ENCODE data around the gene EXPH5. TPM values are rescaled to one million over a fixed set of nuclear protein-coding genes. Genes with fewer than 3 reads are reported as not detected.

Gene EXPH5
- total and polyA plus RNA-seq, 12 donors: 0.14 to 7.4 (median 0.98) TPM

DNA sequence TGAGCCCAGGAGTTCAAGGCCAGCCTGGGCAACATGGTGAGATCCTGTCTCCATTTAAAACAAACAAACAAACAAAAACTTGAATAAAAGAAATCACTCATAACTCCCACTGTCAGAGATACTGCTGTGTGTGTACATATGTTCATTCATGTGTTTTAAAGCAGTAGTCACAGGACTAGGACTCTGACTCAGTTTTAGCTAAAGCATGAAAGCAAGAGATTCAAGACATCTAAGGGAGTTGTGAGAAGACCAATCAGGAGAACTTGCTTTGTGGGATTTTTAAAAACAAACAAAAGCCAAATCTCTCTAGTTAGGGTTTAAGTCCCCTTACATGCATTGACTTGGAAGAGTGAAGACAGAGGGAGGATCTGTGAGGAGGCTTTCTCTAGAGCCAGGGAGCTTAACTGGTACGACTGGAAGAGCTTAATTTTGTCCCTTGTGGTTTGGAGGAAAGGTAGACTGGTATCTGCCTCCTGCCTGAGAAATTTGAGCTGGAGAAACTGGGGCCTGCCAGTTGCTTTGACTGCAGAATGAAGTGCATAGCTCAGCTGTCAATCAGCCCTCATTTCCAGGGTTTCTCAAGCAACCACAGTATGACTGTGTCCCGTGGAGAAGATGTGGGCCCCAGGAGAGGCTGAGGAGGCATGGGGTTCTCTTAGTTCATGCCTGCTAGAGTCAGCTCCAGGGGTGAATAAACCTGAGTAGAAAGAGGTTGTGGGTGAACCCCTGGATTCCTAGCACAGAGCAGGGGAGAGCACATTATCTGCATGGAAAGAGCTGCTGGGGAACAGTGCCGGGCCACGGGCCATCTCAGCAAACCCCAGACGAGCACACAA, 30.6 kb downstream of the EXPH5 start:
- Histone ChIP-seq H3K27ac (no peak overlapping the region), H3K36me3 (replicated peaks in 1 of 2) (no peaks in the 10 kb centered on the region), H3K27me3 (no peaks in the 10 kb centered on the region), H3K4me1 (replicated peaks in 1 of 2) (no peaks in the 10 kb centered on the region), H3K9me3 (replicated peaks in 1 of 3) (no peaks in the 10 kb centered on the region), H3K4me3 (no peak overlapping the region)
- WGBS, 4 donors: 86 to 93% (median 87%) methylated on average over 5 of the region's 5 CpGs
- no peak for TF ChIP-seq POLR2A (IDR thresholded peaks at IDR 0.05)
- TF ChIP-seq, protein P1, sequence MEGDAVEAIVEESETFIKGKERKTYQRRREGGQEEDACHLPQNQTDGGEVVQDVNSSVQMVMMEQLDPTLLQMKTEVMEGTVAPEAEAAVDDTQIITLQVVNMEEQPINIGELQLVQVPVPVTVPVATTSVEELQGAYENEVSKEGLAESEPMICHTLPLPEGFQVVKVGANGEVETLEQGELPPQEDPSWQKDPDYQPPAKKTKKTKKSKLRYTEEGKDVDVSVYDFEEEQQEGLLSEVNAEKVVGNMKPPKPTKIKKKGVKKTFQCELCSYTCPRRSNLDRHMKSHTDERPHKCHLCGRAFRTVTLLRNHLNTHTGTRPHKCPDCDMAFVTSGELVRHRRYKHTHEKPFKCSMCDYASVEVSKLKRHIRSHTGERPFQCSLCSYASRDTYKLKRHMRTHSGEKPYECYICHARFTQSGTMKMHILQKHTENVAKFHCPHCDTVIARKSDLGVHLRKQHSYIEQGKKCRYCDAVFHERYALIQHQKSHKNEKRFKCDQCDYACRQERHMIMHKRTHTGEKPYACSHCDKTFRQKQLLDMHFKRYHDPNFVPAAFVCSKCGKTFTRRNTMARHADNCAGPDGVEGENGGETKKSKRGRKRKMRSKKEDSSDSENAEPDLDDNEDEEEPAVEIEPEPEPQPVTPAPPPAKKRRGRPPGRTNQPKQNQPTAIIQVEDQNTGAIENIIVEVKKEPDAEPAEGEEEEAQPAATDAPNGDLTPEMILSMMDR (IDR thresholded peaks at IDR 0.05): no peak
- intact Hi-C loops (cut with DNase I): loop anchor here in 1 of 2 donors (10.0 kb wide), 1 partner anchor 452 kb away; no protein-coding TSS in a partner anchor
- DNase-seq: no peak

DNA sequence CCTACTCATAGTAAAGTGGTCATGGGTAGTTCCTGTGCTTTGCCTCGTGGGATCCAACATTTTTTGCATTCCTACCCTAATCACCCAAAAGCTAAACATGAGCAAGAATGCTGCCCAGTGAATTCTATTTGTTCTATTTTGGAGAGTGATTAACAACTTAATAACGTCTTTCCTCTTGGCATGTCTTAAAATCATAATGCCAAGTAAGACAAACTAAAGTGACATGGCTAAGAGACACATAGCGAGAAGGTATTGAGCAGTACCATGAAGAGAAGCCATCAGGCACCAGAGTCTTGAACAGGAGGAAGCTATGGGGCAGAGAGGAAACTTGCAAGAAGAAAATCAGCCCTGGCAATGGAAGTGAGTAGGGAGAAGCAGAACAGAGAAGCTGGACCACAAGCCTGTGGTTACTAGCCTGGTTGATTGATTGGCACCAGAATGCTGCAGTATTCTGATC, 32.0 kb downstream of the EXPH5 start:
- no peak overlapping the region for H3K27ac ChIP-seq
- H3K36me3 ChIP-seq (replicated peaks in 1 of 2): no peaks in the 10 kb centered on the region
- no peaks in the 10 kb centered on the region for H3K9me3 ChIP-seq (replicated peaks in 1 of 3)
- no peaks in the 10 kb centered on the region for H3K4me1 ChIP-seq (replicated peaks in 1 of 2)
- no peak overlapping the region for H3K4me3 ChIP-seq
- intact Hi-C loops (cut with DNase I): loop anchor here in 1 of 2 donors (10.0 kb wide), 1 partner anchor 453 kb away; no protein-coding TSS in a partner anchor
- 53 to 69% (median 60%) methylated on average over 3 of the region's 3 CpGs for WGBS, 4 donors
- no peaks in the 10 kb centered on the region for H3K27me3 ChIP-seq
- no peak for DNase-seq
- TF ChIP-seq, protein P1 (IDR thresholded peaks at IDR 0.05): no peak
- TF ChIP-seq POLR2A (IDR thresholded peaks at IDR 0.05): no peak

DNA sequence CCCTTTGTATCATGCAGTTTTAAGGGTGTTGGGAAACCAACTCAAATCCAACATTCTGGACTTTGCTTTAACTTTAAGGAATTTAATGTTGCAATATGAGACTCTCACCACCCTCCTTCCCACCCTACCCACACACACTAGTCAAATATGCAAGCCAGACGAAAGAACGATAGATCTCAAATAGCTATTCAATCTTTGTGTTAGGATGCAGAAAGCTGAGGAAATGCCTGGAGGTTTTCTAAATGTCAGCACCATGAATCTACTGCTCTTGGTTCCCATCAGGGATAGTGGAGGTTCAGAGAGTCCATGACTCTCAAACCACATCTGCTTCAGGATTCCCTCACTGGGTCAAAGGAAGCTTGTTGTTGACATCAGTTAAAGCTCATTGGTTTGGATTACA, 33.7 kb downstream of the EXPH5 start:
- Histone ChIP-seq H3K36me3 (replicated peaks in 1 of 2) (no peaks in the 10 kb centered on the region), H3K27me3 (no peaks in the 10 kb centered on the region), H3K4me3 (no peak overlapping the region), H3K27ac (no peak overlapping the region), H3K4me1 (replicated peaks in 1 of 2) (no peaks in the 10 kb centered on the region), H3K9me3 (replicated peaks in 1 of 3) (no peaks in the 10 kb centered on the region)
- TF ChIP-seq, protein P1 (IDR thresholded peaks at IDR 0.05): no peak
- no peak for TF ChIP-seq POLR2A (IDR thresholded peaks at IDR 0.05)
- DNase-seq: no peak
- WGBS, 4 donors: 66 to 88% (median 69%) methylated on average over 2 of the region's 2 CpGs
- intact Hi-C loops (cut with DNase I): loop anchor here in 1 of 2 donors (10.0 kb wide), 1 partner anchor 455 kb away; no protein-coding TSS in a partner anchor

DNA sequence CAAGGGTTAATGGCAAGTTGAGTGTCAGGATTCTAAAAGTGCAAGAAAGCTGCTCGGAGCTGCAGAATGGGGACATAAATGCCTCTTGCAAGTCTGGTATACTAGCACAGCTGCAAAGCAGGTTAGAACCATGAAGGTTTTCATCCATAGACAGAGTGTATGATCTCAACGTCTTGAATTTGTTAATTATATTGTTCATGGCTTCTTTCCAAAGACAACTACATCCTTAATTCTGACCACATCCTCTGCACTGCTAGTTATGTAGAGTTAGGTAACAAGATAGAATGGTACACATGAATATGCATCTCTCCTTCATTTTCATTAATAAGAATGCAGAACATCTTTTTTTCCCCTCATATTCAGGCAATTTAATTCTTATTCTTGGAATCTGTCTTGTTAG, 34.2 kb downstream of the EXPH5 start:
- intact Hi-C loops (cut with DNase I): no loop called here

More for the DNA sequence above, 34.2 kb downstream of the EXPH5 start:
- Histone ChIP-seq H3K4me3 (no peak overlapping the region), H3K36me3 (replicated peaks in 1 of 2) (no peaks in the 10 kb centered on the region), H3K9me3 (replicated peaks in 1 of 3) (no peaks in the 10 kb centered on the region), H3K27ac (no peak overlapping the region), H3K4me1 (replicated peaks in 1 of 2) (no peaks in the 10 kb centered on the region), H3K27me3 (no peaks in the 10 kb centered on the region)
- 19 to 32% (median 28%) methylated on average over 2 of the region's 2 CpGs for WGBS, 4 donors
- TF ChIP-seq, protein P1 (IDR thresholded peaks at IDR 0.05): no peak
- no peak for TF ChIP-seq POLR2A (IDR thresholded peaks at IDR 0.05)
- DNase-seq: no peak
